MCF 10A (cell line): ENCODE data around the gene PLEKHG3. TPM values are rescaled to one million over a fixed set of nuclear protein-coding genes. Genes with fewer than 3 reads are reported as not detected.

Experiments used
- BruUV-seq: library from RNA; stranded (reverse); fragments of 400-500 nt; replicated peaks from 2 replicates; lab custom pipeline; 2021; lab: Mats Ljungman, UMichigan
- CTCF ChIA-PET: fragments of 300-600 bp; sonication (Branson Sonifier 250); formaldehyde crosslinking; extraction: SDS; loops from one replicate; lab custom pipeline; 2021; ENCODE audit warnings: antibody characterized with exemption, inconsistent platforms; lab: Yijun Ruan, JAX
- POLR2A ChIA-PET: fragments of 300-600, 350-650 bp; sonication (Branson Sonifier 250); formaldehyde crosslinking; extraction: SDS; loops from one replicate; lab custom pipeline; 2020; ENCODE audit warnings: antibody characterized with exemption, inconsistent platforms; lab: Yijun Ruan, JAX
- DNase-seq: peaks from one replicate; pipeline ENCODE4 v3.0.0-alpha.2; 2018; ENCODE audit not compliant: unreplicated experiment
- H3K27ac Mint-ChIP-seq: one replicate; pipeline ENCODE4 v1.8.0; 2022; ENCODE audit warnings: mild to moderate bottlenecking, low read depth, mixed read lengths; ENCODE audit not compliant: unreplicated experiment
- H3K27me3 Mint-ChIP-seq: one replicate; pipeline ENCODE4 v1.8.0; 2022; ENCODE audit warnings: mixed read lengths; ENCODE audit not compliant: insufficient read depth, unreplicated experiment
- H3K36me3 Mint-ChIP-seq: one replicate; pipeline ENCODE4 v1.8.0; 2022; ENCODE audit warnings: mild to moderate bottlenecking, moderate library complexity, mixed read lengths; ENCODE audit not compliant: insufficient read depth, unreplicated experiment
- H3K4me1 Mint-ChIP-seq: one replicate; pipeline ENCODE4 v1.8.0; 2022; ENCODE audit warnings: mixed read lengths; ENCODE audit not compliant: insufficient read depth, unreplicated experiment
- H3K4me3 Mint-ChIP-seq: one replicate; pipeline ENCODE4 v1.8.0; 2022; ENCODE audit warnings: mild to moderate bottlenecking, moderate library complexity, mixed read lengths; ENCODE audit not compliant: unreplicated experiment
- H3K9me3 Mint-ChIP-seq: one replicate; pipeline ENCODE4 v1.8.0; 2022; ENCODE audit warnings: mixed read lengths; ENCODE audit not compliant: unreplicated experiment
- intact Hi-C: fragments of 100-400 bp; cut with micrococcal nuclease; formaldehyde crosslinking; loops from 2 replicates; pipeline ENCODE4 v1.14.1; 2022
- total RNA-seq: library from RNA; stranded (reverse); gene quantifications from 2 replicates; pipeline ENCODE4 v1.2.3, GENCODE V29; 2022
- TF ChIP-seq, protein P1 (sequence below): fragments of 200-600 bp; IDR thresholded peaks from one replicate; pipeline ENCODE4 v1.8.0; 2022; ENCODE audit warnings: antibody characterized with exemption, mild to moderate bottlenecking; ENCODE audit not compliant: unreplicated experiment

PLEKHG3 gene
- total RNA-seq, 1 experiment from 2014 or later, result 72.8 TPM

GRCh38 chr14:64770751-64771150, 66.5 kb downstream of the PLEKHG3 start:
- TF ChIP-seq, protein P1, sequence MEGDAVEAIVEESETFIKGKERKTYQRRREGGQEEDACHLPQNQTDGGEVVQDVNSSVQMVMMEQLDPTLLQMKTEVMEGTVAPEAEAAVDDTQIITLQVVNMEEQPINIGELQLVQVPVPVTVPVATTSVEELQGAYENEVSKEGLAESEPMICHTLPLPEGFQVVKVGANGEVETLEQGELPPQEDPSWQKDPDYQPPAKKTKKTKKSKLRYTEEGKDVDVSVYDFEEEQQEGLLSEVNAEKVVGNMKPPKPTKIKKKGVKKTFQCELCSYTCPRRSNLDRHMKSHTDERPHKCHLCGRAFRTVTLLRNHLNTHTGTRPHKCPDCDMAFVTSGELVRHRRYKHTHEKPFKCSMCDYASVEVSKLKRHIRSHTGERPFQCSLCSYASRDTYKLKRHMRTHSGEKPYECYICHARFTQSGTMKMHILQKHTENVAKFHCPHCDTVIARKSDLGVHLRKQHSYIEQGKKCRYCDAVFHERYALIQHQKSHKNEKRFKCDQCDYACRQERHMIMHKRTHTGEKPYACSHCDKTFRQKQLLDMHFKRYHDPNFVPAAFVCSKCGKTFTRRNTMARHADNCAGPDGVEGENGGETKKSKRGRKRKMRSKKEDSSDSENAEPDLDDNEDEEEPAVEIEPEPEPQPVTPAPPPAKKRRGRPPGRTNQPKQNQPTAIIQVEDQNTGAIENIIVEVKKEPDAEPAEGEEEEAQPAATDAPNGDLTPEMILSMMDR, result no peak
- peaks cover 12% of the 10 kb centered on the region for H3K4me1 Mint-ChIP-seq
- BruUV-seq, result no TSS peak
- intact Hi-C loops, result no loop called here
- ChIA-PET CTCF (interaction anchor here (1.0 to 1.1 kb wide), 2 partner anchors 52 to 140 kb away, joined by 3 read pairs; no protein-coding TSS in a partner anchor), POLR2A (interaction anchor here (0.6 kb wide), 1 partner anchor 253 kb away, joined by 3 read pairs; no protein-coding TSS in a partner anchor)
- no peaks in the 10 kb centered on the region for H3K27me3 Mint-ChIP-seq
- no peaks in the 10 kb centered on the region for H3K36me3 Mint-ChIP-seq
- H3K9me3 Mint-ChIP-seq, result no peaks in the 10 kb centered on the region
- H3K27ac Mint-ChIP-seq, result no peak overlapping the region
- H3K4me3 Mint-ChIP-seq, result no peak overlapping the region
- DNase-seq, result no peak

DNA sequence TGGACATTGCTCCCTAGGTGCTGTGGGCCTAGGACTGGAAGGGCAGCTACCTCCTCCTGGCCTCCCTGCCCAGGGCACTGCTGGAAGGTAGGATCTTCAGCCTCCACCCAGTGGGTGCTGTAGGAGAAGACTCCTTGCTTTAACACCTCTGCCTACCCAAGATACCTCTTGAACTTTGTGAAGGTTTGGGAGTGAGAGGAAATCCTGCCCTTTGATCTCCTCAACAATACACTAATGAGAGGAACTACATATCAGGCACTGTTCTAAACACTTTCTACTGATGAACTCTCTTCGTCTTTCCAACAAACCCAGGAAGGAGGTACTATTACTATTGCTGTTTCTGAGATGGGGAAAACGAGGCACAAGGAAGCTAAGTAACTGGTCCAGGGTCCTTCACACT, 66.9 kb downstream of the PLEKHG3 start:
- no peak for DNase-seq
- no TSS peak for BruUV-seq
- POLR2A ChIA-PET, result interaction anchor here (0.6 kb wide), 1 partner anchor 253 kb away, joined by 3 read pairs; no protein-coding TSS in a partner anchor
- Mint-ChIP-seq H3K9me3 (no peaks in the 10 kb centered on the region), H3K4me3 (no peak overlapping the region), H3K27ac (no peak overlapping the region), H3K4me1 (peaks cover 8% of the 10 kb centered on the region), H3K36me3 (no peaks in the 10 kb centered on the region), H3K27me3 (no peaks in the 10 kb centered on the region)
- CTCF ChIA-PET, result interaction anchor here (1.0 to 1.1 kb wide), 2 partner anchors 52 to 140 kb away, joined by 3 read pairs; no protein-coding TSS in a partner anchor
- TF ChIP-seq, protein P1, result no peak
- intact Hi-C loops, result no loop called here

GRCh38 chr14:64772397-64772950, 68.2 kb downstream of the PLEKHG3 start:
- intact Hi-C loops, result no loop called here
- ChIA-PET POLR2A (interaction anchor here (1.2 kb wide), 1 partner anchor 13 kb away, joined by 3 read pairs; no protein-coding TSS in a partner anchor), CTCF (interaction anchor here (0.6 to 1.9 kb wide), 9 partner anchors 10 to 219 kb away, joined by 3 to 11 read pairs (median 3); no protein-coding TSS in a partner anchor)
- BruUV-seq, result no TSS peak
- Mint-ChIP-seq H3K36me3 (no peaks in the 10 kb centered on the region), H3K4me3 (no peak overlapping the region), H3K4me1 (peaks cover 5% of the 10 kb centered on the region), H3K27ac (no peak overlapping the region), H3K27me3 (no peaks in the 10 kb centered on the region), H3K9me3 (no peaks in the 10 kb centered on the region)
- TF ChIP-seq, protein P1, result no peak
- no peak for DNase-seq

- Mint-ChIP-seq H3K27me3 (no peaks in the 10 kb centered on the region), H3K4me1 (peaks cover 5% of the 10 kb centered on the region), H3K9me3 (no peaks in the 10 kb centered on the region), H3K4me3 (no peak overlapping the region), H3K36me3 (no peaks in the 10 kb centered on the region), H3K27ac (no peak overlapping the region)
- TF ChIP-seq, protein P1, result no peak
- intact Hi-C loops, result no loop called here
- ChIA-PET POLR2A (interaction anchor here (1.1 to 1.2 kb wide), 2 partner anchors 14 to 16 kb away, joined by 3 to 4 read pairs; no protein-coding TSS in a partner anchor), CTCF (interaction anchor here (0.9 to 1.9 kb wide), 6 partner anchors 8 to 127 kb away, joined by 3 to 11 read pairs (median 4); no protein-coding TSS in a partner anchor)
- DNase-seq, result no peak
- no TSS peak for BruUV-seq
Observed at GRCh38 chr14:64773046-64773445, 68.8 kb downstream of the PLEKHG3 start.
